GM12892 (cell line): ENCODE results near the gene GAK.

Source experiments
- POLR2A ChIP-seq: IDR thresholded peaks from 2 replicates; pipeline ENCODE4 v1.6.1; 2011; ENCODE audit warnings: low read depth, low read length, control low read depth
- POLR2AphosphoS5 ChIP-seq: IDR thresholded peaks from 2 replicates; pipeline ENCODE4 v1.6.1; 2011; ENCODE audit warnings: low read depth, low read length, control low read depth
- TAF1 ChIP-seq: IDR thresholded peaks from 2 replicates; pipeline ENCODE4 v1.6.1; 2011; ENCODE audit warnings: low read depth, mild to moderate bottlenecking, control low read depth, low read length, borderline replicate concordance

DNA sequence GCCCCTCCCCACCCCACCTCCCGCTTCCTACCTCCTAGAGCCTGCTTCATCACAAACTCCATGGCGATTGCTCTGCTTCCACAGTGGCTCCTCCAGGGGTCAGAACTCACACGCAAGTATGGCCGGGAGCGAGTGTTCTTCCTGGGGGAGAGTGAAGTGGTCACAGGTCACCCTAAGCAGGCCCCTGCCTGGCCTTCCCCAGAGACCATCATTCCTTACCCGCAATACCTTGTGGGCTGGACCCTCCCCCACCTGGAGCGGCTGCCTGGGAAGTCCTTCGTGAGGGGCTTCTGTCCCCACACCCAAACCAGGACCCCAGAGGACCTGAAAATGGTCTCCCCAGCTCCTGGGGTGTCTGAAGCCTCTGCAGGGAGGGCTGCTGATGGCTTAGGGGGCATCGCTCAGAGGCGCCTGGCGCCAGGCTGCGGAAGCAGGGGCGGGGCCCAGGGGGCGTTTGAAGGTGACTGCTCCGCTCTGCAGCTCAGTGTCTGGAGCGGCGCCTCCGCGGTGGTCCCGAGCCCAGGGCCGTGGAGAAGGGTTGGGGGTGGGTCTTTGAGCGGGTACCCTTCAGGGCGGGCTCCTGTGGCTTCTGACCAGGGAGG is 107.6 kb downstream of the GAK start:
- TF ChIP-seq POLR2A, result no peak
- no peak for TF ChIP-seq TAF1
- TF ChIP-seq POLR2AphosphoS5, result no peak
